Keratinocyte (primary cell): ENCODE results near the gene TRAPPC1.

Source experiments
- EZH2 ChIP-seq: IDR thresholded peaks from one replicate; pipeline ENCODE4 v1.6.1; 2012; ENCODE audit warnings: inconsistent platforms, mild to moderate bottlenecking, low read length, moderate library complexity
- TF ChIP-seq, protein P1 (sequence below), 3 experiments: IDR thresholded peaks in 1 of 3; conservative IDR thresholded peaks in 1 of 3; optimal IDR thresholded peaks in 1 of 3; 2 replicates in 2 of 3; 3 replicates in 1 of 3; pipeline versions ENCODE3 to v1.5.1; 2011; ENCODE audit warnings: low read length in 3 of 3, mild to moderate bottlenecking in 3 of 3, moderate library complexity in 2 of 3, control low read depth in 1 of 3, inconsistent platforms in 1 of 3; ENCODE audit not compliant: insufficient read depth in 2 of 3; ENCODE audit errors: extremely low read depth in 1 of 3

DNA sequence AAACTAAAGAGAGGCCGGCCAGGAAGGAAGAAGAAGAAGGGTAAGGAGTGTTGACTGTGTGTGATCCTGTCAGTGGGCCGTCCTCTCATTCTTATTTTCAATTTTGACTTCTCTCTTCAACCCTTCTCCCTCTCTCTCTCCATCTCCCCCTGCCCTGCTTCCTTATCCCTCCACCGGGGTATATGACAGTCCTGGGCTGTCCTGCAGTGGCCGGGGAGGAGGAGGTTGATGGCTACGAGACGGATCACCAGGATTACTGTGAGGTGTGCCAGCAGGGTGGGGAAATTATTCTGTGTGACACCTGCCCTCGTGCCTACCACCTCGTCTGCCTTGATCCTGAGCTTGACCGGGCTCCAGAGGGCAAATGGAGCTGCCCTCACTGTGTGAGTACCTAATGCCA, 37.5 kb downstream of the TRAPPC1 start:
- TF ChIP-seq, protein P1, sequence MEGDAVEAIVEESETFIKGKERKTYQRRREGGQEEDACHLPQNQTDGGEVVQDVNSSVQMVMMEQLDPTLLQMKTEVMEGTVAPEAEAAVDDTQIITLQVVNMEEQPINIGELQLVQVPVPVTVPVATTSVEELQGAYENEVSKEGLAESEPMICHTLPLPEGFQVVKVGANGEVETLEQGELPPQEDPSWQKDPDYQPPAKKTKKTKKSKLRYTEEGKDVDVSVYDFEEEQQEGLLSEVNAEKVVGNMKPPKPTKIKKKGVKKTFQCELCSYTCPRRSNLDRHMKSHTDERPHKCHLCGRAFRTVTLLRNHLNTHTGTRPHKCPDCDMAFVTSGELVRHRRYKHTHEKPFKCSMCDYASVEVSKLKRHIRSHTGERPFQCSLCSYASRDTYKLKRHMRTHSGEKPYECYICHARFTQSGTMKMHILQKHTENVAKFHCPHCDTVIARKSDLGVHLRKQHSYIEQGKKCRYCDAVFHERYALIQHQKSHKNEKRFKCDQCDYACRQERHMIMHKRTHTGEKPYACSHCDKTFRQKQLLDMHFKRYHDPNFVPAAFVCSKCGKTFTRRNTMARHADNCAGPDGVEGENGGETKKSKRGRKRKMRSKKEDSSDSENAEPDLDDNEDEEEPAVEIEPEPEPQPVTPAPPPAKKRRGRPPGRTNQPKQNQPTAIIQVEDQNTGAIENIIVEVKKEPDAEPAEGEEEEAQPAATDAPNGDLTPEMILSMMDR (optimal IDR thresholded peaks at IDR 0.05 in 1 of 3, IDR thresholded peaks at IDR 0.05 in 1 of 3, conservative IDR thresholded peaks at IDR 0.05 in 1 of 3; ENCODE audit: extremely low read depth in 1 of 3, insufficient read depth in 2 of 3, low read length in 3 of 3), result no peak
- TF ChIP-seq EZH2, result no peak
